ENCODE data around the gene CYSRT1.
A peak's percentile ranks its signal among the peaks of the same experiment; 100 is the strongest.

CYSRT1 gene

DNA sequence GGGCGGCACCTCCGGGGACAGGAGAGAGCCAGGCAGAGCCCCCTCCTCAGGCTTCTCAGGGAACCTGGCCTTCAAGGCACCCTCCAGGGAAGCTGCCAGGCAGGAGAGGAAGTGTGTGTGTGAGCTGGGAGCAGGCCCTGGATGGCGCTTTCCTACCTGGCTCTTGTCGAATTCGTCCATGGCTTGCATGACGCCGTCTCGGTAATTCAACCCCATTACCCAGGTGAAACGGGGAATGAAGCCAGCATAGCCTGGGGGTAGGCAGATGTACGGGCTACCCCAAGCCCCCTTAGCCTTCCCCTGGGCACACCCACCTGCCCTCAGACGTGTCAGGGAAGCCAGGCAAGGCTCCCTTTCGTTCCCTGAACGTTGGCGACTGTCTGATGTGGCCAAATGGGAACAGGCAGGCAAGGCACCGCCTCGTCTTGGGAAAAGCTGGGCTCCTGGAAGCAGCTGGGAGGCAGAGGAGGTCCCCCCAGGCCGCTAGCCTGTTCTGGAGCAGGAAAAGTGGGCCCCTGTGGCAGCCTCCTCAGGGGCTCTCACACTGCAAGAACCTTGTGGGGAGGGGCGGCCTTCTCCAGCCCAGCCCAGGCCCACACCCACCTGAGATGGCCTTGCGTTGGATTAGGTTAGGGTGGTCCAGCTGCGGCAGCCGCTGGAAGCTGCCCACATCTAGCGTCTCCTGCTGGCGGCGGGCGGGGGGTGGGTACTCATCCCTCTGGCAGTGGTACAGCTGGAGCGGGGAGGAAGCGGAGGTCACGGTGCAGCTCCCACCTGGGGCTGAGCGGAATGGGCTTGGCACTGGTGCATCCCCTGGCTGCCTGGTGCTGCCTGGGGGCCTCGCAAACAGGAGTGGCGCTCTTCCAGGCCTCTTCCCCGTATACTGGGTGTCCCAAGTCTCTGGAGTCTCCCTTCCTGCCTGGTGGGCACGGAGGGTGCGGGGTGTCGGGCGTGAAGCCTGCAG is 19.8 kb downstream of the CYSRT1 start:
- Mint-ChIP-seq H3K9me3 (no peaks in the 10 kb centered on the region), H3K4me1 (peaks cover 7% of the 10 kb centered on the region), H3K27ac (no peak overlapping the region), H3K36me3 (peaks cover 9% of the 10 kb centered on the region), H3K4me3 (no peak overlapping the region), H3K27me3 (no peaks in the 10 kb centered on the region)

DNA sequence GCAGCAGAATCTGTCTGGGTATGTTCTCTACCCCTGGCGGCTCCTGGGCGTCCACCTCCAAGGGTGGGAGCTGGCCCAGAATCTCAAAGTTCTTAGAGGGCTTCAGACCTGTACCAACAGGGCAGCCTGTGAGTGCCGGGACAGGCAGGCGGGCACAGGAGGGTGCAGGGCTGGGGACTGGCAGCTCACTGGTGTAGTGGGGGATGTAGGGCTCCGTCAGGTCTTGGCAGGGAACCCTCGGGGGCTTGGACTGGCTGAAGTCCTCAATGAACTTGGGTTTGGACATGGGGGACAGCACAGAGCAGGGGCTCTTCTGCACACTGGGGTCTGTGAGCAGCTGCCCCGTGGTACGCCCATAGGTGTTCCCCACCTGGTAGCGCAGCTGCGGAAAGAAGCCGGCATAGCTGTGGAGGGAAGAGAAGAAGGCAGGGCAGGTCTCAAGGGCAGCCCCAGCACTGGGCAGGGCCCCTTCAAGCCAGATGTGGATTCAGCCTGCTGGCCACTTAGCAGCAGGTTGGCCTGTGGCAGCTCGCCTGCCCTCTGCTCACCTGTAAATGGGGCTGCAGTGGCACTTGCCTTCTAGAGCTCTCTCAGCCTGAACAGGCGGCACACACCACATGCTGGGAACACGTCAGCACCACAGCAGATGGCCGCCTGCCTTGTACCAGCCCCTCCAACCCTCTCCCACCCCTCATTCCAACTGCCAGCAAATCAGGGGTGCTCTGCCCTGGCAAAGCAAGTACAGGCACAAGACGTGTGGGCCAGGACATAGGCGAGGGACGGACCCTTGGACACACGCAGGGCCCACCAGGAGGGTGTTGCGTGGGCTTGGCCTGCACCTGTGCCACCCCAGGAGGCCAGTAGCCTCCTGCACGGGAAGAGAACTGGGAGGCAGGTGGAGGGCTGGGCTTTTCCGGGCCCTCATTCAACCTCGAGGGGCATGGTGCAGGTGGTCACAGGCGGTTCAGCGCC is 20.8 kb downstream of the CYSRT1 start:
- H3K36me3 Mint-ChIP-seq, result peaks cover 9% of the 10 kb centered on the region
- no peaks in the 10 kb centered on the region for H3K9me3 Mint-ChIP-seq
- H3K27ac Mint-ChIP-seq, result peak overlapping the region; percentile 41
- peaks cover 7% of the 10 kb centered on the region for H3K4me1 Mint-ChIP-seq
- no peaks in the 10 kb centered on the region for H3K27me3 Mint-ChIP-seq
- no peak overlapping the region for H3K4me3 Mint-ChIP-seq

DNA sequence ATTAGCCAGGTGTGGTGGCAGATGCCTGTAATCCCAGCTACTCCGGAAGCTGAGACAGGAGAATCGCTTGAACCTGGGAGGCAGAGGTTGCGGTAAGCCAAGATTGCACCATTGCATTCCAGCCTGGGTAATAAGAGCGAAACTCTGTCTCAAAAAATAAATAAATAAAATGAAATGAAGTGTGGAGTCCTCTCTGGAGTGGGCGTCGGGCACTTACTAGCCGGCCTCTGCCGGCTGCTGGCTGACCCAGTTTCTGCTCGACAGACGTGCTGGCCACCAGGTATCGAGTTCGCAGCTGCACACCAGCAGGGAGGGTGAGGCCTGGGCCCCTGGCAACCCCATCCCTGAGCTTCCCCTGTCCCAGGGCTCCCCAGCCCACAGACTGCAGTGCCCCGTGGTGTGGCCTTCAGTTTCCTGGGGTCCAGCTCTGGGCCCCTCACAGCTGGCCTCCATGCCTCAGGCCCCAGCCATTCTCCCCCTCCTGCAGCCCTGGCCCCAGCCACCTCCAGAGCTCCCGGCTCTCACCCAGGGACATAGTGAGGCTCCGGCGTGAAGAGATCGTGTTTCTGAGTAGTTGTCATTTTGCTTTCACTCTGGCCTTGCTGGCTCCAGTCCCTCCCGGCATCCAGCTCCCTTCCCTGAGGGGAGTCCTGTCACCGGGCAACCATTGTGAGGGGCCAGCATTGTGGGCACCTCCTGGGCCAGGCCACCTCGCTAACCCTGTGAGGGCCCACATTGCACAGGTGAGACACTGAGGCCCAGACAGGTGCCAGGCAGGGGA is 22.4 kb downstream of the CYSRT1 start:
- Mint-ChIP-seq H3K4me1 (peaks cover 6% of the 10 kb centered on the region), H3K27me3 (no peaks in the 10 kb centered on the region), H3K36me3 (peaks cover 7% of the 10 kb centered on the region), H3K4me3 (no peak overlapping the region), H3K9me3 (no peaks in the 10 kb centered on the region), H3K27ac (no peak overlapping the region)

DNA sequence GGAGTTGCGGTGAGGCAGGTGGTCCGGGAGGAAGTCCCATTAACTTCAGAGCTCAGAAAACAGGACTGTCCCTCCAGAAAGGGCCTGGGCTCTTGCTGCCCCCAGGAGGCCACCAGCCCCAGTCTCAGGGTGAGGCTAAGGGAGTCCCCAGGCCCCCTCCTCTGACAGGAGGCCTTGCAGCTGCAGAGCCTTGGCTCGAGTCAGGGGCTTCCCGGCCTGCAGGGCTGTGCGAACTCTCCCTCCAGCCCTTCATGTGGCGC is 22.9 kb downstream of the CYSRT1 start:
- no peak overlapping the region for H3K27ac Mint-ChIP-seq
- H3K9me3 Mint-ChIP-seq, result no peaks in the 10 kb centered on the region
- H3K4me1 Mint-ChIP-seq, result peaks cover under 1% of the 10 kb centered on the region
- H3K4me3 Mint-ChIP-seq, result no peak overlapping the region
- peaks cover 4% of the 10 kb centered on the region for H3K36me3 Mint-ChIP-seq
- no peaks in the 10 kb centered on the region for H3K27me3 Mint-ChIP-seq

DNA sequence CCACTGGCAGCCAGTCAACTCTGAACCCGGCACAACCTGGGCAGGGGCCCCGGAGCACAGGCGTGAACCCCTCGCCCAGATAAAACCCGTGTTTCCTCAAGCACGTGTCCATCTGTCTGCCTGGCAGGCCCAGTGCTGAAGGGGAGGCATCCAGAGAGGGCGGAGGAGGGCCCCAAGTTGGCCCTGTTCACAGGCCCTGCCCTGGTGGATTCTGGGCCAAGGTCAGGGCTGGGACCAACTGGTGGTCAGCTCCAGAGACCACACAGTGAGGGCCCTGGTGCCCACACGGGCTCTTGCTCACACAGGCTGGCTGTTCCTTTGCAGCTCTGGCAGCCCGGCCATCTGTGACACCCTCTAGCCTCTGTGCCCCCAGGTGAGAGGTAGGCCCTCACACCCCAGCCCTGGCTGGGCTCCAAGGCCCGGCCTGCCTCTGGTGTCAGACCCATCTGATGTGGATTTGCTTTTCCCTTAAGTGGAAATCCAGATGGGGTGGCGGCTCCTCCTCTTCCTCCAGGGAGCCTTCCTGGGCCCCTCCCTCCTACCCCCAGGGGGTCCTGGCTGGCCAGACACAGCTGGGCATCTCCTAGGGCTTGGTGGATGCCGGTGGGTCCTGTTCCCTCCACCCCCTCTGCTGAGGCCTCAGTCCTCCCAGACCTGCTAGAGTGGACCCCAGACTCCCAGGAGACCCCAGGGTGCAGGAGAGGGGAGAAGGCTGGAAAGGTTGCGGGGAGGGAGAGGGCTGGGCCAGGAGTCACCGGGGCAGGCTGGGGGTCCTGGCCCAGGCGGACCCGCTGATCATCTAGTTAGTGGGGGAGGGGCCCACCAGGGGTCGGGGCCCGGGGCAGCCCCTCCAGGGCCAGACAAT is 25.6 kb downstream of the CYSRT1 start:
- H3K27me3 Mint-ChIP-seq, result no peaks in the 10 kb centered on the region

DNA sequence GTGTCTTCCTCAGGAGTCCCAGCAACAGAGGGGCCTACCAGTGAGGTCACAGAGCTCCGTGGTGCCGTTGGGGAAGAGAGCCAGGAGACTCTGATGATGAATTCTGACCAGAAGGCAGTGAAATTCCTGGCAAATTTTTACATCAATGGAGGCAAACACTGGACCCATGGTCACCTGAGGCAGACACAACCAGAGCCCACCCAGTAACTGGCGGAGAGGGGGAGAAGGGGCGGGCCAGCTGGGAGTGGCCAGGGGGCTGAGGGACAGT is 26.2 kb downstream of the CYSRT1 start, which contains the start of gene STPG3:
Gene STPG3 (plus strand): TSS at position 93 of the 268 bp plus-strand sequence. CDS start 1 bp downstream, at position 94.
- no peaks in the 10 kb centered on the region for H3K9me3 Mint-ChIP-seq
- no peak within 1 kb of the TSS for H3K4me3 Mint-ChIP-seq
- peaks cover 7% of the 10 kb centered on the region for H3K4me1 Mint-ChIP-seq
- H3K27ac Mint-ChIP-seq, result no peak within 1 kb of the TSS
- H3K36me3 Mint-ChIP-seq, result no peaks in the 10 kb centered on the region
- H3K27me3 Mint-ChIP-seq, result no peaks in the 10 kb centered on the region

More for the DNA sequence above, 25.6 kb downstream of the CYSRT1 start:
- H3K36me3 Mint-ChIP-seq, result no peaks in the 10 kb centered on the region
- H3K4me1 Mint-ChIP-seq, result peaks cover 5% of the 10 kb centered on the region
- no peaks in the 10 kb centered on the region for H3K9me3 Mint-ChIP-seq
- H3K27ac Mint-ChIP-seq, result no peak overlapping the region
- no peak overlapping the region for H3K4me3 Mint-ChIP-seq

DNA sequence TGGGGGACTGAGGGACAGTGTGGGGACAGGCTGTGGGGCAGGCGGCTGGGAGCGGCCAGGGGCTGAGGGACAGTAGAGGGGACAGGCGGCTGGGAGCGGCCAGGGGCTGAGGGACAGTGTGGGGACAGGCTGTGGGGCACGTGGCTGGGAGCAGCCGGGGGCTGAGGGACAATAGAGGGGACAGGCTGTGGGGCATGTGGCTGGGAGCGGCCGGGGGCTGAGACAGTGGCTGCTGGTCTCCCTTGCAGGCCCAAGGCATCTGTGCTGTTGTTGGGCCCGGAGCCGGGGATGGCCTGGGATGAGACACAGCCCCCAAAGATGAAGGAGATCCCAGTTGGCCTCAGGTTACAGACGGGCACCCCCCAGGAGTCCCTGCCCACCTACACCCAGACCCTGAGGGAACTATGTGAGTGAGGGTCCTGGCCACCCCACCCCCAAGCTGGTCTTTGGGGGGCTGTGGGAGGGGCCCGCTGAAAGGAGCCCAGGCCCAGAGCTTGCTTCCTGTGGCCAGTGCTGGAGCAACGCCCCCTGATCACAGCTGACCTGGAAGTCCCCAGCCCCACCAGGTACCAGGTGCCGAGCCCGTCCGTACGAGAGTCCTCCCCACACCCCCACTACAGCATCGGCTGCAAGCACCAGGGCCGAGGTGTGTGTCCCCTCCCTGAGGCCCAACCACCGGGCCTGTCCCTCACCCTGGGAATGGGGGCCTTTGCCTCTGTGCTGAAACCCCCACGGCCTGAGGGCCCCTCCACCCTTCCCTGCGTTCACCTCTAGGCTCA is 26.7 kb downstream of the CYSRT1 start:
- Mint-ChIP-seq H3K27ac (no peak overlapping the region), H3K9me3 (no peaks in the 10 kb centered on the region), H3K27me3 (no peaks in the 10 kb centered on the region), H3K4me1 (peaks cover 12% of the 10 kb centered on the region), H3K4me3 (no peak overlapping the region), H3K36me3 (no peaks in the 10 kb centered on the region)

DNA sequence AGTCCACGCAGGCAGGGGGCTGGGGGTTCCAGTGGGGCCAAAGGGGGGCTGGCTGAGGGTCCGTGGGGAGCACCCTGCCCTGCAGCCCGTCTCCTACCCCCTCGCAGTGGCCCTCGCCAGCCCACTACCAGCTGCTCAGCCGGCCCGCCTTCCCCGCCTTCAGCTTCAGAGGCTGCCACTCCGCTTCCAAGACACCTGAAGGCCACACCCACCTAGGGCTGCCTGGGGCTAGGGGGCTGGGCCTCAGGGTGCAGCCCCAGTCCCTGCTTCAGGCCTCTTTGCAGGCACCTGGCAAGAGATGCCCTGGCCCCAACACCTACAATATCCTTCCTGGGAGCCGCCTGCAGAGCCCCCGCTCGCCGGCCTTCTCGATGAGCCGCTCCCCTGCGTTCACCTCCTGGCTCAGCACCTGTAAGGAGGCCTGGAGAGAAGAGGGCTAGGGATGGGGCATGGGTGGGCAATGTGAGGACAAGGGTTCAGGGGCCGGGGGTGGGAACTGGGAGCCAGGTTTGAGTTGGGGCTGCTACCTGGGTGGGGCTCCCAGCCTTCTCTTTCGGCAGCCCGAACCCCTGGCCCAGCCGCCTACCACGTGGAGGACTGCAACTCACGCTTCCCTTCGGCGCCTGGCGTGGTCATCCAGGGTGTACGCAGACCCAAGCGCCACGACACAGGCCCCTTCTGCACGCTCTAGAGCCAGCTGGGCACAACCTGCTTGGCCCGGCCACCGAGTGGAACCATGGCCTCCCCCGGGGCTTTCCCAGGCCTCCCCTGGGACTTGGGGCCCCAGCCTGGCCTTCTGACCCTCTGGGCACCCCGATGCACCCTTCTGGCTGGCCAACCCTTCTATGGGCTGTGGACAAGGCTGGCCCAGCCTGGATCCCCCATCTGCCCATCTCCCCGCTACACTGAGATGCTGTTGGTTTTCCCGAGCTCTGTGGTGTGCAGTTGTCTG is 27.9 kb downstream of the CYSRT1 start:
- H3K27ac Mint-ChIP-seq, result no peak overlapping the region
- no peaks in the 10 kb centered on the region for H3K36me3 Mint-ChIP-seq
- H3K27me3 Mint-ChIP-seq, result no peaks in the 10 kb centered on the region
- H3K9me3 Mint-ChIP-seq, result no peaks in the 10 kb centered on the region
- H3K4me3 Mint-ChIP-seq, result no peak overlapping the region
- H3K4me1 Mint-ChIP-seq, result peaks cover 14% of the 10 kb centered on the region

DNA sequence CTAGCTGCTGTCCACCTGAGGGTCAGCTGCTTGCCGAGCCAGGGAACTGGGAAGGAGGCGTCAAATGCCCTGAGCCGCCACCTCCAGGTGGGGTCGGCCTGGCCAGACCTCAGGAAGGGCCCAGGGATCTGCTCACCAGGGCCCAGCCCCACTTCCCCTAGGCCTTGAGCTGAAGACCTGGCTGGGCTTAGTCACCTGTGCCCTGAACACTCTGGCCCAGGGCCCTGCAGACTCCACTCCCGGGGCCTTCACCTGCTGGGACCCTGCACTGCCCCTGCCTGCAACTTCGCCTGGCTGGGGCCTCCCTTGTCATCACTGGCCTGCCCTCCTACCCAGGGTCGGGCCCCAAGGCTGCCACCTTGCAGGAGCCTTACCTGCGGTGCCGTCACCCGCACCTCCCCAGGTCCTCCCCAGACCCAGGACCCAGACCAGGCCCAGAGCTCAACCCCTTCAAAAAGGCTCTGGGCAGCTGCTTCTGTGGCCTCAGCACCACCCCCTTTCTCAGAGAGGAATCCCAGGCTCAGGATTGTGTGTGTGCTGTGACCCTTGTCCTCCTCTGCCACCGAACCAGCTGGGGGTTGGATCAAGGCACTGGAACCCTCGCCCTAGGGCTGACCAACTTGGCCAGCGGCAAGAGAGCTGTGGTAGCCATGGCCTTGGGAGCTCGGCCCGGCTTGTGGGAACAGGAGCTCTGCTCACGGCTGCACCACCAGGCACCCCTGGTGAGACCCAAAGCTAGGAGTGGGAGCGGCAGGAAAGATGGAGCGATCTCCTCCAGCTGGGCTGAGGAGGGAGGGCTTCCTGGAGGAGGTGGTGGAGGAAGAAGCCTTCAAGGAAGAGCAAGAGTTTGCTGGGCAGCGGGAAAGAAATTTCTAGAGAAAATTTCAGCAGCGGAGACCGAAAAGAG is 29.0 kb downstream of the CYSRT1 start:
- H3K36me3 Mint-ChIP-seq, result no peaks in the 10 kb centered on the region
- H3K4me1 Mint-ChIP-seq, result peaks cover 14% of the 10 kb centered on the region
- H3K27ac Mint-ChIP-seq, result peak overlapping the region; percentile 72
- H3K27me3 Mint-ChIP-seq, result no peaks in the 10 kb centered on the region
- no peaks in the 10 kb centered on the region for H3K9me3 Mint-ChIP-seq
- peak overlapping the region; percentile 88 for H3K4me3 Mint-ChIP-seq

DNA sequence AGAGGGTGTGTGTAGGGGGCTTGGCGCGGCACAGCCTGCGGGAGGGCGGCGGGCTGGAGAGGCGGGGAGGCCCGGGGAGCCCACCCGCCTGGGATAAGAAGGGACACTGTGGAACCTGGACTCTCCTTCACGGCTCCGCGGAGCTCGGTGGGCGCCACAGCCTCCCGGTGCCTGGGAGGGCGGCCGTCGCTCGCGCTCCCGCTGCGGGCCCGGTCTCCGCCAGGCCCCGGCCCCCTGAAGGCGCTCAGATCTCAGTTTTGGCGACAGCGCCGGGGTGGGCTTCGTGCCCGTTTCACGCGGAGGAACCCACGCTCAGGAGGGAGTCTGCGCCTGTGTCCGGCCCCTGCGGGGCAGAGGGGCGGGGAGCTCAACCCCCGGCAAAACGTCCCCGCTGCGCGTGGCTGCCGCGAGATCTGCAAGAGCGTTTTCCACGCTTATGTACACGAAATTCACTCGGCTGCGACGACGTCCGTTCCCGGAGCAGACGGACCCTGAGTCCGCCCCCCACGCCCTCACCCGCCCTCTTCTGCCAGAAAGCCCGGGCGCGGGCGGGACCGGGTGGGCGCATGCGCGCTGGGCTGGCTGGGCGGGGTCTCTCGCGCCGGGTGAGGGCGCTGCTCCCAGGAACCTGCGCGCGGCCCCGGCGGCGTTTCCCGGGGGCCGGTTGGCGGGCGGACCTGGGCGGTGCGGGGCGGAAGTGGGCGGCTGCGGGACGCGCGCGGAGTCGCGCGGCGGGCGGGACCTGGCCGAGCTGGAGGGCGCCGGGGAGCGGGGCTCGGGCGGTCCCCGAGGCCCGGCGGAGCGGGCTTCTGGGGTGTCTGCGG is 29.9 kb downstream of the CYSRT1 start, which contains the start of gene NELFB:
Gene NELFB (plus strand): TSS at position 704 of the 824 bp plus-strand sequence.
- Mint-ChIP-seq H3K9me3 (no peaks in the 10 kb centered on the region), H3K27me3 (no peaks in the 10 kb centered on the region)

DNA sequence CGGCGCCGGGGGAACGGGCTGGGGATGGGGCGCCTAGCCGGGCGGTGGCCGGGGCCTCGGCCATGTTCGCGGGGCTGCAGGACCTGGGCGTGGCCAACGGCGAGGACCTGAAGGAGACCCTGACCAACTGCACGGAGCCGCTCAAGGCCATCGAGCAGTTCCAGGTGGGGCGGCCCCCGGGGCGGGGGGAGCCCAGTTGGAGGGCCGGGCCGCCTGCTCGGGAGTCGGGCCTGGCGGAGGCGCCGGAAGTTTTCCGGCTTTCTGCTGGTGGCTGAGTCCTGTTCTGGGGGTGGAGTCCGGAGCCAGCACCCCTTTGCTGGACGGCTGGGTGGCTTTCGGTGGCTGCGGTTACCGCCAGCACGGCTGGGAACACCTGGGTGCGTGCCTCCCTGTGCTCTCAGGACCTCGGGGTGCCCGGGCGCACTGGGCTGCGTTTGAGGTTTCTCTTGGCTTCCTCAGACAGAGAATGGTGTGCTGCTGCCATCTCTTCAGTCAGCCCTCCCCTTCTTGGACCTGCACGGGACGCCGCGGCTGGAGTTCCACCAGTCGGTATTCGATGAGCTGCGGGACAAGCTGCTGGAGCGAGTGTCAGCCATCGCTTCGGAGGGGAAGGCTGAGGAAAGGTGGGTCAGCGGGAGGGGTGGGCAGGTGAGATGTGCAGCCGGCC is 30.6 kb downstream of the CYSRT1 start:
- peaks cover 14% of the 10 kb centered on the region for H3K4me1 Mint-ChIP-seq
- no peaks in the 10 kb centered on the region for H3K27me3 Mint-ChIP-seq
- H3K4me3 Mint-ChIP-seq, result peak overlapping the region; percentile 85
- H3K27ac Mint-ChIP-seq, result peak overlapping the region; percentile 74
- no peaks in the 10 kb centered on the region for H3K9me3 Mint-ChIP-seq
- H3K36me3 Mint-ChIP-seq, result no peaks in the 10 kb centered on the region

More for the DNA sequence above, 29.9 kb downstream of the CYSRT1 start, which contains the start of gene NELFB:
- peak within 1 kb of the TSS; percentile 88 for H3K4me3 Mint-ChIP-seq
- H3K36me3 Mint-ChIP-seq, result no peaks in the 10 kb centered on the region
- H3K4me1 Mint-ChIP-seq, result peaks cover 14% of the 10 kb centered on the region
- H3K27ac Mint-ChIP-seq, result peak within 1 kb of the TSS; percentile 74
